Skin epidermis (tissue), 12 donors: ENCODE measurements around the gene CHRNA4.

Experiments used
- H3K27ac ChIP-seq, 21 experiments: fragments of 200-600 bp; sonication (generic) in 11 of 21; one replicate each; pipeline ENCODE4 v1.5.0; 2020; ENCODE audit warnings: mild to moderate bottlenecking in 3 of 21, inconsistent platforms in 2 of 21, moderate library complexity in 2 of 21
- H3K4me3 ChIP-seq, 7 experiments: fragments of 200-600 bp; sonication (generic) in 2 of 7; one replicate each; pipeline ENCODE4 v1.5.0; 2020; ENCODE audit warnings: inconsistent platforms in 2 of 7, mild to moderate bottlenecking in 2 of 7, moderate library complexity in 1 of 7

The CHRNA4 gene

DNA sequence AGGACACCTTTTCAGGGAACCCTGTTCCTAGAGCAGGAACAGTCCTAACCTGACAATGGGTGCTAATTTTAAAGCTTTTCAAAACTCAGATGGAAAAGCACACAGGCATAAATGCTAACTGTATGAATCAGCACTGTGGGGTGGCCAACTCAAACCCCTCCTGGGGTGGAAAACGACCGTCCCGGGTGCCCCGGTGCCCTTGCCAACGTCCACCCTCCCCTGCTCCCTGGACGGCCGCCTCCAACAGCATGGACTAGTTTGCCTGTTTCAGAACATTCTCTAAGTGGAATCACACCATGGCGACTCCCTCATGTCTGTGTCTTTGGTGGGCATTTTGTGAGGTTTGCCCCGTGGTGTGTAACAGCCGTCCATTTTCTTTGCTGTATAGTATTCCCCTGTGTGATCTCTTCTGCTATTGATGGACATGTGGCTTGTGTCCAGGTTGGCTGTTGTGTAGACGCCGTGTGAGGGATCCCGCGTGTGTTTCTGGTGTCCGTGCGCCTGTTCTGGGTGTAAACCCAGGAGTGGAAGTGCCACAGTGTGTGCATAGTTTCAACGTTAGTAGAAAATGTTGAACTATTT, 62.3 kb downstream of the CHRNA4 start:
- H3K27ac ChIP-seq = no peak overlapping the region
- no peak overlapping the region for H3K4me3 ChIP-seq

DNA sequence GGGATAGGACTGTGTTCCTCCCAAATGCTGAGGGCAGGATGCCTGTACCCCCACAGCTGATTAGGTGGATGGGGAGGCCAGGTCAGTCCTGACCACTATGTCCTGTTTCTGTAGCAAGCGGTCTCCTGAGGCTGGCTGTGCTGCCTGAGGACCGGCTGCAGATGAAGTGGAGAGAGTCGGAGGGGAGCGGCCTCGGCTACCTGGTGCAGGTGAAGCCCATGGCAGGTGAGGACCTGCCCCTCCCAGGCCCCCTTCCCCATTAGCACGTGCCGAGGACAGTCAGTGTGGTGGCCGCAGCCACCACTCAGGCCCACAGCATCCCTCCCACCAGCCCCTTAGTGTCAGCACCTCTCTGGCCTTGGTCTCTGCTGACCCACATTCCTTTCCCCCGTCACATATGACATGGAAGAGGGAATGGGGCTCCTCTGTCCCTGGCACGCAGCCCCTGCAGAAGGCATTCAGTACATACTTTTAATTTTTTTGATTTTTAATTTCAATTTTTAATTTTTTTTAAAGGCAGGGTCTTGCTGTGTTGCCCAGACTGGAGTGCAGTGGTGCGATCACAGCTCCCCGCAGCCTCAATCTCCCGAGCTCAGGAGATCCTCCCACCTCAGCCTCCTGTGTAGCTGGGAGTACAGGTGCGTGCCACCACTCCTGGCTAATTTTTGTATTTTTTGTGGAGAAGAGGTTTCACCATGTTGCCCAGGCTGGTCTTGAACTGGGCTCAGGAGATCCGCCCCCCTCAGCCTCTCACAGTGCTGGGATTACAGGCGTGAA, 63.2 kb downstream of the CHRNA4 start:
- Histone ChIP-seq H3K27ac (no peak overlapping the region), H3K4me3 (no peak overlapping the region)

DNA sequence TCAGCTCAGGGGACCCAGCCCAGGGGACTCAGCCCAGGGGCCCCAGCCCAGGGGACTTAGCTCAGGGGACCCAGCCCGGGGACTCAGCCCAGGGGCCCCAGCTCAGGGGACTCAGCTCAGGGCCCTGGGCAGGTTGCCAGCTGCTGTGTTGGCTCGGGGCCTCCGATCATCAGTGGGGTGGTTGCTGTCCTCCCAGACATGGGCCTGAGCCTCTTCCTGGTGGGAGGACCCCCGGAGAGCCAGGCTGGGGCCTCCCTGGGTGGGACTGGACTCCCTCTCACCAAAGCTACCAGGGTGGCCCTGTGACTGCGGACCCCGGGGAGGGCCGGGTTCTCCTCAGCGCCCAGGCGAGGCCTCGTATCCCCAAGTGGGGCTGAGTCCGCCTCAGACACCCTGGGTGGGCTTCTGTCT, 63.8 kb downstream of the CHRNA4 start:
- Histone ChIP-seq H3K4me3 (no peak overlapping the region), H3K27ac (no peak overlapping the region)

DNA sequence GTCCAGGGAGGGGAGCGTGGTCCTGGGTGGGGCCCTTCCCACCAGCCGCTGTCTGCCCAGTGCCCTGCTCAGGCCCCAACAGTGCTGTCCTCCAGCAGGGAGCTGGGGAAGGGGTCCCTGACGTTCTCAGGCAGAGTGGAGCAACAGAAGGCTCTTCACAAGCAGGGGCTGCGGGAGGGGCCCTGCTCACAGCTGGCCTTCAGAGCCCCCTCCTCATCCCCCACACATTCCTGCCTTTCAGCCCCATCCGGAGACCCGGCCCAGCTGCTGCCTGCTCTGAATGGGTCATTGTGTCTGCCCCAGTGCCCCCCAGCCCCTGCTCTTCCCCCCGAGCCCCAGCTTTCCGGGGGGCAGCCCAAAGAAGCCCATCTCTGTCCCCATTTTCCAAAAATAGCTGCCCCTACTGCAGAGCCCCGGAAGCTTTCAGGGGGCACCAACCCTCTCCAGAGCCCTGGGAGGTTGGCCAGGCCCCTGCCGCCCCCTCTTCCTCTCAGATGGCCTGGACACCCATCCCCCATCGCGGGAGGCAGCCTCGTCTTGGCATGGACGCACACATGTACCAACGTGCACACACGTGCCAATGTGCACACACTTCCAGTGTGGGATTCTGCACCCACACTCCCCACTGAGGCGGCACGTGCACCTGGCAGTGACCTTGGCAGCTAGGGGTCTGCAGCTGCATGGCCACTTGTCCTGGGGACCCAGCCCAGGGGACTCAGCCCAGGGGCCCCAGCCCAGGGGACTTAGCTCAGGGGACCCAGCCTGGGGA, 64.4 kb downstream of the CHRNA4 start:
- Histone ChIP-seq H3K4me3 (no peak overlapping the region), H3K27ac (no peak overlapping the region)

DNA sequence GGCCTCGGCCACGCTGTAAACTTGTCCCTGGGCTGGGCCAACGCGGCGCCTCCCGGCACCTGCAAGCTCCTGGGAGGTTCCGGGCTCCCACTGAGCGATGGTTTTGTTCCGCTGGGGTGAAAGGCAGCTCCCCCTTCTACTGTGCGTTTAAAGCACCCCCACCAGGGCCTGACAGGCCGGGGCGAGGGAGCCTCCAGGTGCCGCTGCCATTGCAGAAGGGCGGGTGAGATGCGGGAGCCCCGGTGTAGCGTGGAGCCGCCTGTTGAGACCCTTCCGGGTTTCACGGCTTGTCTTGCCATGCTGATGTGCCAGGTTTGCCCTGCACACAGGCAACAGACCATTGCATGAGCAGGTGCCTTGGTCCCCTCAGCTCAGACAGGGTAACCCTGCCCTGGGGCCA, 65.3 kb downstream of the CHRNA4 start:
- no peak overlapping the region for H3K27ac ChIP-seq
- no peak overlapping the region for H3K4me3 ChIP-seq

DNA sequence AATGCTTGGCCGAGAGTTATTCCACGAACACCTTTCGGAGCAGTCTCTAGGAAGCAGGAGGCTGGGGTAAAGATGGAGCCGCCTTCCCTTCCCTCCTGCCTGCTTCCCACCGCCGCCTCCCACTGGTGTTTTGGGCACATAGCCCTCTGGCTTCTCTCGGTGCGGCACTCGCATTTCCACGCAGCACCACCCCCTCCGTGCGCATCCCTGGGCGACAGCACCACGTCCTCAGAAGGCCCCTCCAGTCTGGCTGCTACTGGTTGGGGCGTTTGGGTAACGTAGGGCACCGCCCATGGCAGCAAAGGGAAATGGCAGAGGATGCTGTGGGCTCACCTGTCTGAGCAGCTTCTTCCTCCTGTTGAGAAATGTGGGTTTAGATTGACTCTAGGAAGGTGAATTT, 65.7 kb downstream of the CHRNA4 start:
- Histone ChIP-seq H3K27ac (no peak overlapping the region), H3K4me3 (no peak overlapping the region)

DNA sequence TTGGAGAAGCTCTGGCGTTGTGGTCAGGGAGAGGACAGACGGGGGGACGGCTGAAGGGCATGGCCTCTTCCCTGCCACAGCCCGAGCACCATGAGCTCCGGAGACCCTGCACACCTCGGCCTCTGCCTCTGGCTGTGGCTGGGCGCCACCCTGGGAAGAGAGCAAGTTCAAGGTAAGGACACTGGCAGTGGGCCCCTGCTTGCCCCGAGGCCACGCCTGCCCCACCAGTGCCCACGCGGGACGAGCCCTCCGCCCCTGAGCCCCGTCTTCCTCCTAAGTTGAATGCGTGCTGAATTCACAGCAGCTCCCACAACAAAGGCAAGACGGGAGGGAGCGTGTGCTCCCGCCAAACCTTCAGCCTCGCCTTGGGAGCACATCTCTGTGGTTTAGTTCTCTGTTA, 66.1 kb downstream of the CHRNA4 start:
- H3K4me3 ChIP-seq = no peak overlapping the region
- no peak overlapping the region for H3K27ac ChIP-seq

DNA sequence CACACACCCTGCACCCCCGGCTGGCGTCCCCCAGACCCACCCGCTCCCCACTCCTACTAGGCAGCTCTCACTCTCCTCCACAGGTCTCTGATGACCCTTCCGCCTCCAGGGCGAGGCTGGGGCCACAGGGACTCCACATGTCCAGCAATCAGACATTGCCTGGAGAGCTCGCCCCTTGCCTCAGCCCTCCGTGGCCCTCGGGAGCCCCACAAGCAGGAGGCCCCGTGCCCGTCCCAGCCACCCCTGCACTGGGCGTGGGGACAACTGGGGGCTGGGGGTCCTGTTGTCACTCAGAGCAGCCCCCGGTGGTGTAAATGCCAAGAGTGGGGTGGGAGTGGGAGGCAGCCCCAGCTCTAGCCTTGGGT, 66.6 kb downstream of the CHRNA4 start:
- H3K27ac ChIP-seq = no peak overlapping the region

DNA sequence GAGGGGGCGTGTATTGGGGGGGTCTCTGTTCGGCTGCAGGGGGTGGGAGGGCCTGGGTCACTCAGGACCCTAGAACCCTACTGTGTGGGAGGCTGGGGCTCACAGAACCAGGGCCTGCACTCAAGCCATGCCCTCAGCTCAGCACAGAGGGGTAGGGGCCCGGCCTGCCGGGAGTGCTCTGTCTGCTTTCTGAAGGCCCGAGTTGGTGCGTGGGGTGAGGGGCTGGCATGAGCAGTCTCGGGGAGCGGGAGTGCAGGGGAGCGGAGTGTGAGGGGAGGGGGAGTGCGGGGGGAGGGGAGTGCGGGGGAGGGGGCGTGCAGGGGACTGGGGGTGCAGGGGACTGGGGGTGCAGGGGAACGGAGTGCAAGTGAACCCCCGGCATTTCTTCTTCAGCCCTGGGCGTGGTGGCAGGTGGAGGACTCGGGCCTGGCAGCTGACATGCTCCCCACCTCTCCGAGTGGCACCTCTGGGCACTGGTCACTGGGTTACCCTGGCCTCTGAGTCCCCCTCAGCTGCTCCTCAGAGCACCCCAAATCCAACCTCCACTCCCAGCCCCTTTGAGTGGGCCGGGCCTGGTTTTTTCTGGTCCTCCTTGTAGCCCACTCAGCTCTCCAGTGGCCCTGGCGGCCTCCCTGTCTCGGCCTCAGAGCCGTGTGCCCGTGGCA, 67.1 kb downstream of the CHRNA4 start:
- Histone ChIP-seq H3K27ac (no peak overlapping the region), H3K4me3 (no peak overlapping the region)

More for the DNA sequence above, 66.6 kb downstream of the CHRNA4 start:
- H3K4me3 ChIP-seq = no peak overlapping the region

DNA sequence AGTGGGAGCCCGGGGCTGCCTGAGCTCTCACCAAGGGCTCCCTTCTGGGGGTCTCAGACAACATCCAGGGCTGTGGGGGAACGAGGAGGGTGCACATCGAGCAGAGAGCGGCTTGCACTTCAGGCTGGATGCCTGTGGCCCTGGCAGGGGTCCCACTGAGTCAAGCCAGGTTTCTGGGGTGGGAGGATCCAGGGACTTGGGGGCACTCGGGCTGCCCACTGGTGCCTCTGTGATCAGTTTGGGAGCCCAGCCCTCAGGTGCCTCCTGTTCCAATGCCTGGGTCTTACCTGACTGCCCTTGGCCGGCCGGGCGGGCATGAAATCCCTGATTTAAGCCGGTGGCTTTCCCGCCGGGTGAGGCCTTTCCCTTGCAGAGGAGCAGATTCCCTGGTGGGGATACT, 67.7 kb downstream of the CHRNA4 start:
- H3K4me3 ChIP-seq = no peak overlapping the region
- H3K27ac ChIP-seq = no peak overlapping the region
